NCI-H1048 (cell line): ENCODE measurements around the gene RAP1GDS1.
"Not testable (repeated sequence)": the region's sequence is repeated elsewhere in the genome, so short reads cannot be mapped to it uniquely, and the experiment has no call there.

ENCODE experiments used
- DNase-seq: peaks from one replicate; lab custom pipeline; 2025; lab: John Stamatoyannopoulos, UW

RAP1GDS1 gene

DNA sequence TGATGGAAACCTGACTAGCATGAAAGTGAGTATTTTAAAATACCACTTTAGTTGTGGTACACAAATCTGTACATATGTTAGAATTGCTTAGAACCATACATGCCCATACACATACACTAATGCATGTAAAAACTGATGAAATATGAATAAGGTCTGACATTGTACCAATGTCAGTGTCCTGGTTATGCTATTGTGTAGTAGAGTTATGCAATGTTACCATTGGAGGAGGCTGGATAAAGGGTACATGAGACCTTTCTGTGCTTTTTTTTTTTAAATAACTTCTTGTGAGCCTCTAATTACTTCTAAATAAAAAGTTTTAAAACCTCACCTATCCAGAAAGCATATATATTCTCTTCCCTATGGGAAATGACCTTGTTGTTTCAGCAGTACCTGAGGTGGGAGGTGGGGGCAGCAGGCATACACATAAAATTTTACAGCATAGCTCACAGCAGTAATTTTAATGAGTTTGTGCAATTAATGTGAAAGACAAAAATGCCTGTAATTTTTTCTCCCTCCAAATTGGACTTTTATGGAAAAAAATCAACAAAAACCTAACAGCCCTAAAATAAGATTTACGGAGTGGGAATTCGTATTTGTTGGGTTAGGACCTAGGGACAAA is 97.6 kb downstream of the RAP1GDS1 start:
- no peak for DNase-seq

GRCh38 chr4:98359646-98360045 is 98.5 kb downstream of the RAP1GDS1 start:
- DNase-seq, result no peak

DNA sequence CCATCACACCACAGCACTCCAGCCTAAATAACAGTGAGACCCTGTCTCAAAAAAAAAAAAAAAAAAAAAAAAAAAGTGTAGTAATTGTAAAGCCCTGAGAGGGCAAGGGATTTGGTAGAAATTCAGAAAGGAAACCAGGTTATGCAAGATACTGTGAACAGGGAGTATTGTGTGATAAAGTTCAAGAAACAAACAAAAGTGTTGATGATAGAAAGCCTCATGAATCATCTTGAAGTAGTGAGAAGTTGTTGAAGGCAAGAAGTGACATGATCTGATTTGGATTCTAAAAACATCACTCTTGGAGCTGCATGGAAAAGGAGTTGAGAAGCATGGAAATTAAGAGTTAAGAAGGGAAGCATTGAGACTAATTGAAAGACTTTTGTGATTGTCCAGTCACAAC is 102.2 kb downstream of the RAP1GDS1 start:
- DNase-seq, result no peak

GRCh38 chr4:98366275-98366674 is 105.1 kb downstream of the RAP1GDS1 start:
- not testable (repeated sequence) for DNase-seq

- DNase-seq, result not testable (repeated sequence)
Measured at GRCh38 chr4:98368000-98368399, 106.8 kb downstream of the RAP1GDS1 start.

DNA sequence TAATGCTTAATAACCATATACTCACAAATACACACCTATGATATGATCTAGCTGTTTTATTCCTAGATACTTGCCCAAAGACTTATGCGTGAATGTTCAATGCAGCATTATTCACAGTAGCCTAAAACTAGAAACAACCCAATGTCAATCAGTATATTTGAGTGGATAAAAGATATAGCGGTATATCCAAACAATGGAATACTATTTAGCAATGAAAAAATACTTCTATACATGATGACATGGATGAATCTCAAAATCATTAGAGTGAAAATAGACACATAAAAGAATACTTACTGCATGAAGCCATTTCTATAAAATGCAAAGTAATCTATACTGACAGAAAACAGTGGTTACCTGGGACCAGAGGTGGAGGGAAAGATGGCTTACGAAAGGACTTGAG is 108.1 kb downstream of the RAP1GDS1 start:
- no peak for DNase-seq

GRCh38 chr4:98374643-98375042 is 113.5 kb downstream of the RAP1GDS1 start:
- no peak for DNase-seq

DNA sequence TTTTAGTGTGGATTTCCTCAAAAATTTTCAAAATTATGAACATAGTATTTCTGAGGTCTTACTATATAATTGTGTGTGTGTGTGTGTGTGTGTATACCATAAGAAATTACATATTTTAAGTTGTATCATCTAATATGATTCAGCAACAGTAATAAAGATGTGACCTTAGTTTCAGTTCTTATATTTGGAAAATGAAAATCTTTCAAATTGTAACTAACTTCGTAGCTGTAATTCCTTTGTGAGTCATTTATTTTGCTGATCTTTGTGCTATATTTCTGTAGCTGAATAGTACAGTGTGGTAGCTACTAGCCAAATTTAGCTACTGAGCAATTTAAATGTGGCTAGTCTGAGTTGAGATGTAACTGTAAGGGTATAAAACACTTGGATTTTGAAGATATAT is 116.4 kb downstream of the RAP1GDS1 start:
- no peak for DNase-seq

DNA sequence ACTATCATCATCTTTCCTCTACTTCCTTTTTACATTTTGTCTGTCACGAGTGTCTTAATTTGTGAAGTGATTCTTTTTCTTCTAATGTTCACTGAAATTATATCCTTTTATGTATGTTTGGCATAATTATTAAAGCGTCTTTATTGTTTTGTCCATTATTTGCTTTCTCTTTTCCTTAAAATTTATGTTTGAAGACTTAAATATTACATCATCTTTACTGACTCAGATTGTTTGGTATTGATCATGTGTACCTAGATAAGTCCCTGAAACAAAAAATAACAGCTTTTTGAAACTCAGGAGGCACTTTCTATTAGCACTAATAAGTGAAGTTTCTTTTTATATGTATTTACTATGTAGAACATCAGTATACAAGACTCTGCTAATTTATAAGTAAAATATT is 120.1 kb downstream of the RAP1GDS1 start:
- DNase-seq, result no peak

DNA sequence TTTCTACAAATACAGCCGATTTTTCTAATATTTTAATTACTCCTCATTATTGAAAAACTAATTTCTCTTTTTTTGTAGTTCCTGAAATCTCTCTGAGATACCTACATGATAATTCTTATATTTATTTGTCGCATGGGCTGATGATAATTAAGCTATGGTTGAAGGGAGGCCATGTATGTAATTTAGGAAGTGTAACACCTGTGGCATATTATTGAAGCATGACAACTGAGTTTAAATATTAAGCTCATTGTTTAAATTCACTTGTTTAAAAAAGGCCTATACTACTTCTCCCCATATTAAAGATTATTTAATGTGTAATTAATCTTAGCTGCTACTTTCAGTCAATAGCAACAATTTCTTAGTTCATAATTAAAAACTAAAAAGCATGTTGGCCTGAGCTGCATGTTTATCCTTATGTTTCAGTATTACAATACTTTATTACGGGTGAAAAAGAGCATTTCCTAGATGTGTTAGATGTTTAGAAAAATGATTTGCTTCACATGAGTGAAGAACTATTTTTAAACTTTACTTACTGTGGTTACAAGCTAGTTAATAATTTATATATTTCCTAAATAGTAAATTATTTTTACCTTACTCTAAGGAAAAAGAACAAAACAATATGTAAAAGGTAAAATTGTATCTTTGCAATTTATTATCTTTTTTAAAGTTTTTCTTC is 122.4 kb downstream of the RAP1GDS1 start:
- DNase-seq, result no peak

GRCh38 chr4:98385831-98386230 is 124.6 kb downstream of the RAP1GDS1 start:
- no peak for DNase-seq

DNA sequence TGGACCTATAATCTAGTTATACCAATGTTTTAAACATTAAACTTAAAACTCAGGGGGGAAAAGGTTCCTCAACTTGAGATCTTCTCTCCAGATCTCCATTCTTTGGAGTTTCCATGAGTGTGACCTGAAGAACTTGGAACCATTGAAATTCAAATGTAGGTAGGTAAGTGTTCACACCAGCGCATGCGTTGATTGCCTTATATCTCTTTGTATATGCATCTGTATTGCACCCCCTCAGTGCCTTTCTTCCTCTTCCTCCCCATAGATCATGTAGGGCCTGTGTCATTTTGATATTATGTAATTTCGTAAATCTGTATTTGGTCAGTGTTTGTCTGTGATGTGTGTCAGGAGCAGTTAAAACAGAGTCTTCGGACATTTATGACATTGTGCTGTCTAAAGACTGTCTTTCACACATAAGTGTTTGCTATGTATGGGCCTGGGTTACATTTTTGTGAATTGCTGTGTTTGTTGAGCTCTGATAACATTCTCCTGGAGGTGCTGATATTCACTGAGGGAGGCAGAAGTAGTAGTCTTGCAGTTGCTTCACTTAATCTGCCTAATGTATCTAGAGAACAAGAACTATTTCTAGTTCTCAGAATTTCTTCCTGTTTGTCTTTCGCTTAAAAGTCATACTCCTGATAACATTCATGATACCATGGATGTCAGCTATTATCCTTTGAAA is 126.3 kb downstream of the RAP1GDS1 start:
- no peak for DNase-seq

DNA sequence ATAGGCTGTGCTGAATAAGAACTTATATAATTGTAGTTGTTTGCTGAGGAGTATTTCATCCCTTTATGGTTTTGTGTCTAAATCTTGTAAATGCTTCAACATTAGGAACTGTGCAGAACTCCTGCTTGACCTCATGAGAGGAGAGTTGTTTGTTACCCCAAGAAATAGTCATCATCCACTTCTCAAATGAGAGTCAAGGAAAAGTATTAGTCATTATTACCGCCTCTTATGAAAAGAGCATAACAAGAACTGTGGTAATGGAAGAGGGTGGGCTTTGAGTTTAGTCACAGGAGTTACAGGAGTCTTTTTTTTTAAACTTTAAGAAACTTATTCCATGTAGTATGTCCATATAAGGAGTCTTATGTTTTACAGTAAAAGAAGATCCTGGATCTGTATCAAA is 132.9 kb downstream of the RAP1GDS1 start:
- no peak for DNase-seq

DNA sequence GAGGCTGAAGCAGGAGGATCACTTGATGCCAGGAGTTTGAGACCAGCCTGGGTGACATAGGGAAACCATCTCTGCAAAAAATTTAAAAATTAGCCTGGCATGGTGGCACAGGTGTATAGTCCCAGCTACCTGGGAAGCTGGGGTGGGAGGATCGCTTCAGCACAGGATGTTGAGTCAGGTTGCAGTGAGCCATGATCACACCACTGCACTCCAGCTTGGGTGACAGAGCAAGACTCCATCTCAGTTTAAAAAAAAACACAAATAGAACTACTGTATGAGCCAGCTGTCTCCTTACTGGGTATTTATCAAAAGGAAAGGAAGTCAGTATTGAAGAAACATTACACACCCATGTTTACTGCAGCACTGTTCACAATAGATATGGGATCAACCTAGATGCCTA is 138.7 kb downstream of the RAP1GDS1 start:
- no peak for DNase-seq

- no peak for DNase-seq
Measured at GRCh38 chr4:98406819-98407218, 145.6 kb downstream of the RAP1GDS1 start.

GRCh38 chr4:98411731-98412130 is 150.5 kb downstream of the RAP1GDS1 start:
- no peak for DNase-seq

DNA sequence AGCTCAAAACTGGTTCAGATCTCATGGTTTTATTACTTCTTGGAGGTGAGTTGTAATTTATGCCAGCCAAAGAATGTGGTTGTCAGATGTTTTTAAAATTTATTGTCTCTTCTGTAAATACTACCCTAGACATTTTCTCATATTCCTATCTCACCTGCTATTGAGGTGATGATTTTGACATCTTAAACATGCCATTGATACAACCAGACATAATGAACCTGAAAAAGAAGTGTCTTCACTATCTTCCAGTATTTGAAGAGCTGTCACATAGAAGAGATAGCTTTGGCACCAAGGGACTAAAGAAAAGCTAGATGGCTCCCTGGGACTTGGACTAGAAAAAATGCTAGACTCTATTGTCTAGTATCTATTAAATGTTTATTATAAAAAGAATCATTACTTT is 155.7 kb downstream of the RAP1GDS1 start:
- no peak for DNase-seq

DNA sequence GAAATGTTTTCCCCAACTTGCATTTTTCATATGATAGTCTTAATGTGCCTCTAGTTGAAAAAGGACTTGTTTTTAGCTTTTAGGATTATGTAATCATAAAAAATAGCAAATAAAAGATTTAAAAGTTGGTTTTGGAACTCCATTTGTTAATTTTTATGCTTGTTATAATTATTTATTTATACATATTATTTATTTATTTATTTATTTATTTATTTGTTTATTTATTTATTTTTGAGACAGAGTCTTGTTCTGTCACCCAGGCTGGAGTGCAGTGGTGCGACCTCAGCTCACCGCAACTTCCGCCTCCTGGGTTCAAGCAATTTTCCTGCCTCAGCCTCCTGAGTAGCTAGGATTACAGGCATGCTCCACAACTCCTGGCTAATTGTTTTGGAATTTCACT is 159.0 kb downstream of the RAP1GDS1 start:
- DNase-seq, result not testable (repeated sequence)

DNA sequence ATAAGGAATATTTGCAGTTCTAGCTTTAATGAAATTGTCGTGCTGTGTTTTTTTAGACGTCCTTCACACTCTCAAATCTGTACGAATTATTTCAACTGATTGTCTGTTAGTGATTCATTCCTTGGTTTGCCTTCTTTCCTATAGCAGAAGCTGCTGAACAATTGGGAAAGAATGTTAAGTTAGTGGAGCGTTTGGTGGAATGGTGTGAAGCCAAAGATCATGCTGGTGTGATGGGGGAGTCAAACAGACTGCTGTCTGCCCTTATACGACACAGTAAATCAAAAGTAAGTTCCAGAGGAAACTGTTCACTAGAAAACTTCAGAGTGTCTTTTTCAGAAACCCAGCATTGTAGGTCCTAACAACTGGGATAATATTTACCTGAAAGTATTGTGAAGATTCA is 159.9 kb downstream of the RAP1GDS1 start:
- DNase-seq, result no peak

- DNase-seq, result no peak
Measured at GRCh38 chr4:98423009-98423408, 161.8 kb downstream of the RAP1GDS1 start.

DNA sequence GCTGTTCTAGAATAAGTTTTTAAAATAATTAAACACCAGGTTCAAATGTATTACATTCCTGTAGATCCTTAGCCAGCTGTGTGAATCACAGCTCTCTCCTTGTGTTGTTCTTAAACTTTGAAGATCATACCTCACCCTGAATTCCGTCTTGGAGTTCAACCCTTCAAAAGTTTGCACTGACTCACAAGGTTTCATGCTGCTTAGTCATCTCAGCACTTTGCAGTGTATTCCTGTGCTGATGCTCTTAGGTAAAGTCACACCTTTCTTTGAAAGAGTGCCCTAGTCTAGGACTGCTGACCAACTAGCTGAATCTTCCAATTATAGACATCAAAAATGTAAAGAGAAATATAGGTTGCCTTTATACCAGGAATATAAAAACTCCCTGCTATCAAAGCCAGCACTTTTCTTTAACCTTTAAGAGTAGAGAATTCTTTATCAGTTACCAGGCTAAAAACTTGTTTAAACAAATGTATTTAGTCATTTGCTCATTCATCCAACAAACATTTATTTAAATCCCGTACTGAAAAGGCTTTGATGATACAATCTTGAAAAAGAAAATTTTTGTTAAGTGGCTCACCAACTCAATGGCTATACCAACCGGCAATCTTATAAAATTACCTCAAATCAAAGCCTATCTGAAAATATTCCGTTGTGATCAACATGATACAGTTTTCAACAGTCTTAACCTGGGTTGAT is 169.7 kb downstream of the RAP1GDS1 start:
- no peak for DNase-seq

DNA sequence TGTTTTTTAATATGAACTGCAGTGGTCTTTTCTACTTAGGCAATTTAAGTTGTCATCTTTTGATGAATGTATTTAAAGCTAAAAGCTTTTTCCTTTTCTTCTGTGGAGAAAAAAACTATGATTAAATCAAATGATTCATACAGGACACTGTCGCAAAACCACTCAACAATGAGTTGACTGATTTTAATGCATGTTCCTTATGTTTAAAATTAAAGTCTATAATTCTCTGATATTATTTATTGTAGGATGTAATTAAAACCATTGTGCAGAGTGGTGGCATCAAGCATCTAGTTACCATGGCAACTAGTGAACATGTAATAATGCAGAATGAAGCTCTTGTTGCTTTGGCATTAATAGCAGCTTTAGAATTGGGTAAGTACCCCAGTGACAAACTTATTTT is 172.5 kb downstream of the RAP1GDS1 start:
- no peak for DNase-seq

DNA sequence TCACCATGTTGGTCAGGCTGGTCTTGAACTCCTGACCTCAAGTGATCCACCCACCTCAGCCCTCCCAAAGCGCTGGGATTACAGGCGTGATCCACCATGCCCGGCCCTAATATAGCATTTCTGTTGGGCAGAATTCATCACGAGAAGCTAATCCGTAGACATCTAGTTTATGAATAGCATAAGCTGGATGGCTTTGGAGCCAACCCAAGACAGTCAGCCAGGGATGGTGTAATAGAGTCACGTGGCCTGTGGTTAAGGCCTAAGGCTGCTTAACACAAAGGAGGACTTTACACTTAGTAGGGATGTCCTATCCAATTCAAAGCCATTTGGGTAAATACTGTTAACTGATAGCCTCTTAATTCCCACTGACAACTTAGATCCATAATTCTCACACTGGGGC is 173.6 kb downstream of the RAP1GDS1 start:
- no peak for DNase-seq
